NCI-H2227 (cell line): Measurements from ENCODE around the gene NRXN2.
"Not testable (repeated sequence)": the region's sequence is repeated elsewhere in the genome, so short reads cannot be mapped to it uniquely, and the experiment has no call there.

Experiments used
- DNase-seq: peaks from one replicate; lab custom pipeline; 2025; ENCODE audit not compliant: unreplicated experiment; lab: John Stamatoyannopoulos, UW

Gene NRXN2

GRCh38 chr11:64677441-64678023, 45.5 kb downstream of the NRXN2 start:
- DNase-seq = no peak

GRCh38 chr11:64676261-64676615, 46.8 kb downstream of the NRXN2 start:
- no peak for DNase-seq

DNA sequence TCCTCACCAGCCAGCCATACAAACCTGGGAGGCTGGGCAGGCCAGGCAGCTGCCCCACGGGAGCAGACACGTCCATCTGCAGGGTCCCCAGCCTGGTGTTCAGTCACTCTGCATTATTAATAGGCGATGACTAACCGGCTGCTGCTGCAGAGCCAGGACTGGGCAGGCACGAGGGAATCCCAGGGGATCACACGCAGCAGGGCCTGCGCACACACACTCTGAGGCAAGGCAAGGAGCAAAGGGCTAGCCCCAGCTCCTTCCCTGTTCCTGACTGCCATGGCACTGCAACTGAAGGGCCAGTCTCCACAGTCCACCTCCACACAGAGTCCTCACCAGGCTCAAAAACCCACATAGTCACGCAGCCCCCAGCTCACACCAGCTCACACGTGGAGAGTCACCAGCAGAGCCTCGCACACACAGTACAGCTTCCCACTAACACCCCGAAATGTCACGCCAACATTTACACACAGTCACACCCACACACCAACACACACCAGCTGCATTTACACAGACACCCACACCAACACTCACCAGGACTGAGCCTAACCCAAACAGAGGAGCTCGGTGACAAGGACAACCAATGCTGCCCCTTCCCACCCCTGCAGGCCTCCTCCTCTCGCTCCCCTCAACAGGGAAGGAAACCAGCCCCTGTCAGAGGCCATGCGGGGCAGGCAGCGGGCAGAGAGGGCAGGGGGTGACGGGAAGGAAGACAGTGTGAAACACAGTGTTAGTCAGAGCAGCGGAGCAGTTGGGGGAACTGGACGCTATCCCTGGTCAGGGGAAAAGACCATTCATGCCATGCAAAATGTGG, 47.3 kb downstream of the NRXN2 start:
- no peak for DNase-seq

DNA sequence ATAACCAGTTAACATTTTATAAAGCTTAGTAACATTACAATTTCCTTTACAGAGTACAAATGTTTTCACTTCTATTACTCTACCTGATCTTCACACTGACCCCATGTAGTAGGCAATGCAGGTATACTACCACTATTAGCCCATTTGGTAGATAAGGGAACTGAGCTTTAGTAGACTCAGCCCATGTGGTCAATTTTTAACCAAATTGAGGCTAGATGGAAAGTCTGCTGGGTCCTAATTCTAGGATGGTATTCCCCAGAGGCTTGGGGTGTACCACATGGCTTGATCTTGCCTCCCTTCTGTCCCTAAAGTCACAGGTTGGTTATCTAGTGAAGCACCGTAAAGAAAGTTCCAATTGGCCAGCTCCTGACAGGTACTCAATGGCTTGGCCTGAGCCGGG, 48.2 kb downstream of the NRXN2 start:
- no peak for DNase-seq

- no peak for DNase-seq
Observed at GRCh38 chr11:64673279-64673678, 49.7 kb downstream of the NRXN2 start.

GRCh38 chr11:64672875-64673274, 50.1 kb downstream of the NRXN2 start:
- DNase-seq = no peak

GRCh38 chr11:64670975-64671374, 52.0 kb downstream of the NRXN2 start:
- no peak for DNase-seq

DNA sequence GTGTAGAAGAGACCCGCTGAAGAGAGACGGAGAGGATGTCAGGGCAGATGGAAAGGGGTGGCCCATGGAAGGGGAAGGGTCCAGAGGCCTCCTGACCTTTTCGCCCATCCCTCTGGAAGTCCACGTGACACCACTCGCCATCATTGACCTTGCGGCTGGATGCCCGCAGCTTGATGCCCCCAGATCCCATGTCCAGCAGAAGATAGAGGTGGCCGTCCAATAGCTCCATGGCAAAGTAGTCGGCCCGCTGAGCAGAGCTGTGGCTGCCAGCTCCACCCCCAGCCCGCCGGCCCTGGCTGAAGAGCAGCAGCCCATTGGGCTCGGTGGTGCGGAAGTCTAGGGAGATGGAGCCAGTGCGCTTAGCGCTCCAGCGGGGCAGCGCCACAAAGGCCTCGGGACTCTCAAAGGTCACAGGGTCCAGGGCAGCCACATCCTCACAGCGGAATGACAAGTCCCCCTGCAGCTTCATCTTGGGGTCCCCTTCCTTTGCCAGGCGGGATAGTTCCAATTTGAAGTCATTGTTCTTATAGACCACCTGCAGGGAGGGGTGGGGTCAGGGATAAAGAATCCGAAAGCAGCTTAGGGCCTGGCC, 55.7 kb downstream of the NRXN2 start:
- no peak for DNase-seq

GRCh38 chr11:64665411-64665821, 57.6 kb downstream of the NRXN2 start:
- DNase-seq = no peak

DNA sequence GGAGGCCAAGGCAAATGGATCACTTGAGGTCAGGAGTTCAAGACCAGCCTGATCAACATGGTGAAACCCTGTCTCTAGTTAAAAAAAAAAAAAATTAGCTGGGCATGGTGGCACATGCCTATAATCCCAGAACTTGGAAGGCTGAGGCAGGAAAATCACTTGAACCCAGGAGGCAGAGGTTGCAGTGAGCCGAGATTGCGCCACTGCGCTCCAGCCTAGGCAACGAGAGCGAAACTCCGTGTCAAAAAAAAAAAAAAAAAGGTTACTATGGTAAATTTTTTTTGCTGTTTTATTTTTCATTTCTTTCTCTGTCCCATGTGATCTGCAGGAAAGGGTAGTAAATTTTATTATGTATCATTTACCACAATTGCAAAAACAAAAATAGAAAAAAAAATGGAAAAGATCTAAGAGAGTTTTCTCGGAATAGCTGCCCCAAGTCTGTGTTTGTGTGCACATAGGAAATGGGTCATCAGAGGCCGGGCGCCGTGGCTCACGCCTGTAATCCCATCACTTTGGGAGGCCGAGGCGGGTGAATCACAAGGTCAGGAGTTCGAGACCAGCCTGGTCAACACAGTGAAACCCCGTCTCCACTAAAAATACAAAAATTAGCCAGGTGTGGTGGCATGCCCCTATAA, 58.6 kb downstream of the NRXN2 start:
- not testable (repeated sequence) for DNase-seq

DNA sequence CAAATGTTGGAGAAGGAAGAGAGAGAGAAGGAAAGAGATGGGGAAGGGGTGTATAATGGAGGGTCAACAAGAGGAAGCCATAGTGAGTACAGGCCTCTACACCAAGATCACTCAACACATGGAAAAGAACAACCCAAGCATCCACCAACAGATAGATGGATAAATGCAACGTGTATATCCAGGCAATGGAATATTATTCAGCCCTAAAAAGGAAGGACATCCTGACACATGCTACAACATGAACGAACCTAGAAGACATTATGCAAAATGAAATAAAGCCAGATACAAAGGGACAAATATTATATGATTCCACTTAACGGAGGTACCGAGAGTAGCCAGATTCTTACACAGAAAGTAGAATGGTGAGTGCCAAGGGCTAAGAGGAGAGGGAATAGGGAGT, 59.3 kb downstream of the NRXN2 start:
- no peak for DNase-seq

GRCh38 chr11:64661614-64662013, 61.4 kb downstream of the NRXN2 start:
- DNase-seq = no peak

DNA sequence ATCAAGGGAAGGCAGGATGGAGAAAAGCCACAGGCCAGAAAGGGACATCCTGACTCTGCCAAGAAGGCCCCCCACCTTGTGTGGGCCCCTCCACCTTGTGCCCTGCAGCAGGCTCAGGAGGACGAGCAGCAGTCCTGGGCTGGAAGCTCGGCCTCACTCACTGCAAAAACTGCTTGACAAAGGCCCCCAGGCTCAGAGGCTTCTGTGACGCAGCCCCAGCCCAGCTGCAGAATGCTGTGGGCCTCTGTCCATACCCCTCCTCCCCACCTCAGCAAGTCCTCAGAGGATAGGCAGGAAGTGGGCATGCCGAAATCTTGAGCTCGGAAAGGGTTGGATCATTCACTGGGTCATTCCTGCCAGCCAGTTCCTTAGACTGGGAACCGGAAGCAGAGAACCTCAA, 61.9 kb downstream of the NRXN2 start:
- DNase-seq = no peak

DNA sequence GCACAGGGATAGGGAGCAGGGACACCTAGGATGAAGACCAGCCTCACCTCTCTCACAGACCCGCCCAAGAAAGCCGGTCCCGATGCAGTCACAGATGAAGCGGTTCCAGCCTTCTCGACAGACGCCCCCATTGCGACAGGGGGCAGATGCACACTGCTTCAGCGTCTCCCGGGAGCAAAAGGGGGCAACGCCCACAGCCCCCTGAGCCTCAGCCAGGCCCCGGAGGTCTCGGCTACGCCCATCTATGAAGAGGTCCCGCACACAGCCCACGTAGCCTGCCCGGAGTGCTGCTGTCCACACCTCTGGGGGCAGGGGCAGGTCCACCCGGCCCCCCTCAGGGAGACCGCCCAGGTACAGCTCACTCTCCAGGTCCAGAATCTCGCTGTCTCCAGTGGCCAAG, 62.3 kb downstream of the NRXN2 start:
- DNase-seq = no peak

DNA sequence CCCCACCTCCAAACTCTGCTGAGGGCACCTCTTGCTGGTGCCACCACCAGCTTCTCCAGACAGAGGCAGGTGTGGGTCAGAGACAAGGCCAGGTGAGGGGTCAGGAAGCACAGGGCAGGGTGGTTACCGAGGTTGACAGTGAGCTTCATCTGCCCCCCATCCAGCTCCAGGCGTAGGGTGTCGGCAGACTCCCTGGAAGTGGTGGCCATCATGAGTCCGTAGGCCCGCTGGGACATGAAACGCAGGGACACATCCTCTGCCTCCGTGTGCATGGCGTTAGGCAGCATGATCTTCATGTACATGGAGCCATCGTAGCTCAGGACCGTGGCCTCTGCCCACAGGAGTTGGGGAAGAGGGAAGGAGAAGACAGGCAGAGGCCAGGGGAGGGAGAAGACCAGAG, 62.8 kb downstream of the NRXN2 start:
- DNase-seq = no peak

DNA sequence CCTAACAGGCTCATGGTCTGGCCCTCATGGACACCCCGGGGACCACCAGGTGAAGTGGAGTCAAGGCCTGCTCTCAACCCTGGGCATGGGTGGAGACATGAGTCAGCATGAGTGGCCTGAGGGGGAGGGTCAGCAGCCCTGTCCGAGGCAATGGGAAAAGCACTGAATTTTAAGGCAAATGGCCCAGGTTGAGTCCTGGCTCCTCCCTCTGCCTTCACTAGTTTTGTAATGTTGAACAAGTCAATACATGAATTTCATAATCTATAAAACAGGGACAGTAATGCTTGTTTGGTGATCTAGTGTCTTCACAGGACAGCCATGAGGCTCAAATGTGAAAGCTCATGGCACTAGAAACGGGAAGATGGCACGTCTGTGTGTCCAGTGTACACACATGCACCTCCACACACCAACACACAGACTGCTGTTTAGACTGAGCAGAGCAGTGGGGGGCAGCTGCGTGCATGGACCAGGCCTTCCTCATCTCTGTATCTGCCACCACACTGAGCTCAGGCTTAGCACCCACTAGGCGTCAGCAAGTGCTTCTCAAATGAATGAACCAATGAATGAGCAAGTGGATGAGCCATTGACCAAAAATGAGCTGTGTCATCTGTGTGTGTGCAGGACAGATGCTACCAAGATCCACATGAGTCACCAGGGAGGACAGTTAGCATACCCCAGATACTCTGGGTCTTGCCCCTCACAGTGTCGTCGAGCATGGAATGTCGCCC, 63.4 kb downstream of the NRXN2 start:
- no peak for DNase-seq

DNA sequence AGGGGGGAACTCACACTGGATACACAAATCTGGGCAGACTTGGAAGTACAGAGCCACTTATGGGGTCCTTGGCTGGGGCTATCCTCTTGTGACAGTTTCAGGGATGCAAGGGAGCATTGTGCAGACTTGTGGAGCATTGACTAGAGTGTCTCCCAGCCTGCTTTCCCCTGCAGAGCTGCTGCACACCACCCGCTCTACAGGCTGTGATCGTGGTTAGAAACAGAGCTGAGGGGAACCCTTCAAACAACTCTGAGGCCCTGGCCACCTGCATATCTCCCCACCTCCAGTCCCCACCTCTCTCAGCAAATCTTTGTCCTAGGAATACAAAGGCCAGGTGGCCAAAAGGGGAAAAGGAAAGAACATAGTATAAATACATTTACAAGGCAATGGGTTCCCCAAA, 64.7 kb downstream of the NRXN2 start:
- no peak for DNase-seq

GRCh38 chr11:64656862-64657261, 66.1 kb downstream of the NRXN2 start:
- DNase-seq = peak; percentile 36

- DNase-seq = no peak
Observed at GRCh38 chr11:64655941-64656601, 66.9 kb downstream of the NRXN2 start.

GRCh38 chr11:64654958-64655541, 67.9 kb downstream of the NRXN2 start:
- DNase-seq = no peak
